ENCODE results near the gene ZNF610. TPM values are rescaled to one million over a fixed set of nuclear protein-coding genes. Genes with fewer than 3 reads are reported as not detected.
A peak's percentile ranks its signal among the peaks of the same experiment; 100 is the strongest.

The ZNF610 gene
- total and polyA plus RNA-seq, 2 donors (not counting 1 experiment from before 2014, with no cell fraction given), result 1.5 to 3.7 TPM

DNA sequence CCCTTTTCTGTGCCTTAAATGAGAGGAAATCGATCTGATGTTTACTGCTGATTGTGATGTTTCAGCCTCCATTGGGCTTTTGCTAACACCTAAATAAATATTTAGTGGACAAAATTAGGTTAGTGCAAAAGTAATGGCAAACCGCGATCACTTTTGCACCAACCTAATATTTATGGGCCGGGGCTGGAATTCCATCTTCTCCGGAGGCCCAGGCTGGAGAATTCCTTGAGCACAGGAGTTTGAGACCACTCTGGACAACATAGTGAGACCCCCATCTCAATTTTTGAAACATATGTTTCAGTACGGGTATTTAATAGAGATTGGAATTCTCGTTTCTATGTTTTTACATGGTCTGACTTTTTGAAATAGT, 34.3 kb downstream of the ZNF610 start:
- Histone ChIP-seq H3K4me3 (ENCODE audit: control extremely low read depth in 1 of 5, extremely low read depth in 1 of 5, insufficient read depth in 1 of 5, low read depth in 2 of 5, low read length in 4 of 5) (peak overlapping the region; percentile 65 to 91 (median 79)), H4K20me1 (ENCODE audit: control insufficient read depth, insufficient read depth, low read length, poor library complexity, severe bottlenecking) (no peaks in the 10 kb centered on the region), H3K9ac (ENCODE audit: low read length) (peak overlapping the region; percentile 91), H3K4me1 (ENCODE audit: control insufficient read depth in 2 of 2, insufficient read depth in 2 of 2, low read length in 2 of 2) (peaks cover 6 to 11% of the 10 kb centered on the region in 2 donors), H3K79me2 (ENCODE audit: control insufficient read depth, insufficient read depth, low read length) (peaks cover 14% of the 10 kb centered on the region), H3K9me3 (ENCODE audit: control extremely low read depth in 1 of 3, control insufficient read depth in 2 of 3, insufficient read depth in 1 of 3, low read length in 2 of 3) (peaks cover 6 to 77% (median 41%) of the 10 kb centered on the region in 3 donors), H2AFZ (ENCODE audit: insufficient read depth, low read depth, low read length, poor library complexity, severe bottlenecking) (peak overlapping the region; percentile 75), H3K27me3 (replicated peaks in 1 of 4; ENCODE audit: control extremely low read depth in 1 of 4, control insufficient read depth in 3 of 4, insufficient read depth in 4 of 4, low read length in 3 of 4) (no peaks in the 10 kb centered on the region), H3K36me3 (replicated peaks in 1 of 2; ENCODE audit: control extremely low read depth in 1 of 2, control insufficient read depth in 1 of 2, extremely low read depth in 1 of 2, insufficient read depth in 2 of 2, low read length in 1 of 2) (peaks cover 6 to 26% of the 10 kb centered on the region in 2 experiments), H3K4me2 (replicated peaks; ENCODE audit: low read depth, low read length, poor library complexity, severe bottlenecking) (peak overlapping the region; percentile 77), H3K27ac (ENCODE audit: low read length in 2 of 2) (peak overlapping the region; percentile 97 to 99)
- peak overlapping the region; percentile 97 for H3K27ac Mint-ChIP-seq
- H3K27me3 Mint-ChIP-seq, result no peaks in the 10 kb centered on the region
- ATAC-seq (ENCODE audit: low read depth) (no peak), DNase-seq (no peak)
- H3K4me3 Mint-ChIP-seq, result peak overlapping the region; percentile 96
- no peak for TF ChIP-seq EZH2 (IDR thresholded peaks at IDR 0.05; ENCODE audit: borderline replicate concordance, insufficient read depth, low read depth, low read length, poor library complexity, severe bottlenecking)
- TF ChIP-seq, protein P1, sequence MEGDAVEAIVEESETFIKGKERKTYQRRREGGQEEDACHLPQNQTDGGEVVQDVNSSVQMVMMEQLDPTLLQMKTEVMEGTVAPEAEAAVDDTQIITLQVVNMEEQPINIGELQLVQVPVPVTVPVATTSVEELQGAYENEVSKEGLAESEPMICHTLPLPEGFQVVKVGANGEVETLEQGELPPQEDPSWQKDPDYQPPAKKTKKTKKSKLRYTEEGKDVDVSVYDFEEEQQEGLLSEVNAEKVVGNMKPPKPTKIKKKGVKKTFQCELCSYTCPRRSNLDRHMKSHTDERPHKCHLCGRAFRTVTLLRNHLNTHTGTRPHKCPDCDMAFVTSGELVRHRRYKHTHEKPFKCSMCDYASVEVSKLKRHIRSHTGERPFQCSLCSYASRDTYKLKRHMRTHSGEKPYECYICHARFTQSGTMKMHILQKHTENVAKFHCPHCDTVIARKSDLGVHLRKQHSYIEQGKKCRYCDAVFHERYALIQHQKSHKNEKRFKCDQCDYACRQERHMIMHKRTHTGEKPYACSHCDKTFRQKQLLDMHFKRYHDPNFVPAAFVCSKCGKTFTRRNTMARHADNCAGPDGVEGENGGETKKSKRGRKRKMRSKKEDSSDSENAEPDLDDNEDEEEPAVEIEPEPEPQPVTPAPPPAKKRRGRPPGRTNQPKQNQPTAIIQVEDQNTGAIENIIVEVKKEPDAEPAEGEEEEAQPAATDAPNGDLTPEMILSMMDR (IDR thresholded peaks at IDR 0.05), result no peak
- intact Hi-C loops (cut with micrococcal nuclease), result no loop called here
- peaks cover 16% of the 10 kb centered on the region for H3K9me3 Mint-ChIP-seq (ENCODE audit: insufficient read depth)
- ChIA-PET CTCF (interaction anchor here (1.2 kb wide), 1 partner anchor 231 kb away, joined by 3 read pairs; no protein-coding TSS in a partner anchor), POLR2A (interaction anchor here (1.0 kb wide), 1 partner anchor 157 kb away, joined by 3 read pairs; the partner anchor contains the start of gene ZNF808)
- H3K4me1 Mint-ChIP-seq, result peaks cover 17% of the 10 kb centered on the region
- WGBS (ENCODE audit: insufficient coverage), result 54% methylated on average over 4 of the region's 7 CpGs

DNA sequence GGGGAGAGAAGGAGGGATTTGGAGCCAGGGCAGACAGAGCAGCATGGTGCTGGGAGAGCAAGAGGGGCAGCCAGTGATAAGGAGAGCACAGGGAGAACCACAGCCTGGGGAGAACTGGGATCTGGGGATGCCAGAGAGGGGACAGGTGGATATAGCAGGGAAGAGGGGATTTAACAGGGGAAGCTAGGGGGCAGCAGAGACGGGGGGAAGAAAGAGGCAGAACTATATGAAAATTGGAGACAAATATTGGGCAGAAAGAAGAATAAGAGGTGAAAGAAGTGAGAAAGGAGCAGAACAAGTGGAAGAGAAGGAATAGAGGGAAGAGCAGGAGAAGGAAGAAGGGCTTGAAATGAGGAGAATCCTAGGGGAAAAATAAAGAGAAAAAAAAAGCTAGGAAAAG, 55.1 kb downstream of the ZNF610 start:
- no peak overlapping the region for H3K4me3 ChIP-seq (ENCODE audit: control extremely low read depth in 1 of 5, extremely low read depth in 1 of 5, insufficient read depth in 1 of 5, low read depth in 2 of 5, low read length in 4 of 5)
- no peak overlapping the region for H3K4me2 ChIP-seq (replicated peaks; ENCODE audit: low read depth, low read length, poor library complexity, severe bottlenecking)
- CTCF ChIA-PET, result no interaction called here
- no peak overlapping the region for H3K27ac ChIP-seq (ENCODE audit: low read length in 2 of 2)
- H3K4me3 Mint-ChIP-seq, result no peak overlapping the region
- no peaks in the 10 kb centered on the region for H3K79me2 ChIP-seq (ENCODE audit: control insufficient read depth, insufficient read depth, low read length)
- H3K4me1 Mint-ChIP-seq, result no peaks in the 10 kb centered on the region
- DNase-seq (no peak), ATAC-seq (ENCODE audit: low read depth) (no peak)
- no peaks in the 10 kb centered on the region for H3K27me3 Mint-ChIP-seq
- intact Hi-C loops (cut with micrococcal nuclease), result no loop called here
- 50% methylated on average over 1 of the region's 1 CpG for WGBS (ENCODE audit: insufficient coverage)
- POLR2A ChIA-PET, result no interaction called here
- H4K20me1 ChIP-seq (ENCODE audit: control insufficient read depth, insufficient read depth, low read length, poor library complexity, severe bottlenecking), result no peaks in the 10 kb centered on the region
- no peak overlapping the region for H2AFZ ChIP-seq (ENCODE audit: insufficient read depth, low read depth, low read length, poor library complexity, severe bottlenecking)
- H3K27ac Mint-ChIP-seq, result no peak overlapping the region
- peaks cover 2 to 4% of the 10 kb centered on the region in 2 experiments for H3K36me3 ChIP-seq (replicated peaks in 1 of 2; ENCODE audit: control extremely low read depth in 1 of 2, control insufficient read depth in 1 of 2, extremely low read depth in 1 of 2, insufficient read depth in 2 of 2, low read length in 1 of 2)
- H3K9me3 ChIP-seq (ENCODE audit: control extremely low read depth in 1 of 3, control insufficient read depth in 2 of 3, insufficient read depth in 1 of 3, low read length in 2 of 3), result peaks cover 6 to 84% (median 57%) of the 10 kb centered on the region in 3 donors
- TF ChIP-seq, protein P1 (IDR thresholded peaks at IDR 0.05), result no peak
- TF ChIP-seq EZH2 (IDR thresholded peaks at IDR 0.05; ENCODE audit: borderline replicate concordance, insufficient read depth, low read depth, low read length, poor library complexity, severe bottlenecking), result no peak
- no peaks in the 10 kb centered on the region for H3K4me1 ChIP-seq (ENCODE audit: control insufficient read depth in 2 of 2, insufficient read depth in 2 of 2, low read length in 2 of 2)
- peaks cover 23% of the 10 kb centered on the region for H3K9me3 Mint-ChIP-seq (ENCODE audit: insufficient read depth)
- no peaks in the 10 kb centered on the region for H3K27me3 ChIP-seq (replicated peaks in 1 of 4; ENCODE audit: control extremely low read depth in 1 of 4, control insufficient read depth in 3 of 4, insufficient read depth in 4 of 4, low read length in 3 of 4)
- H3K9ac ChIP-seq (ENCODE audit: low read length), result no peak overlapping the region
